Mucosa of descending colon (tissue), 3 donors: ENCODE data around the gene FGF22. TPM values are rescaled to one million over a fixed set of nuclear protein-coding genes. Genes with fewer than 3 reads are reported as not detected.

Experiments
- ATAC-seq: fragments of 200-7000 bp; cut with Tn5 transposase; one replicate; pipeline ENCODE4 v1.9.1; 2020; ENCODE audit warnings: mild to moderate bottlenecking, moderate library complexity
- DNase-seq, 3 donors: peaks; one replicate each; pipeline ENCODE4 v3.0.0-alpha.2; 2020
- H3K36me3 ChIP-seq: fragments of 200-600 bp; one replicate; pipeline ENCODE4 v1.8.0; 2021; ENCODE audit warnings: low read depth, mild to moderate bottlenecking
- H3K4me1 ChIP-seq: fragments of 200-600 bp; one replicate; pipeline ENCODE4 v1.8.0; 2021; ENCODE audit warnings: low read depth, mild to moderate bottlenecking
- H3K4me3 ChIP-seq: fragments of 200-600 bp; one replicate; pipeline ENCODE4 v1.8.0; 2021; ENCODE audit warnings: mild to moderate bottlenecking
- H3K9me3 ChIP-seq: fragments of 200-600 bp; one replicate; pipeline ENCODE4 v1.8.0; 2021; ENCODE audit warnings: mild to moderate bottlenecking
- CTCF ChIP-seq: fragments of 200-600 bp; IDR thresholded peaks from one replicate; pipeline ENCODE4 v1.8.0; 2022; ENCODE audit warnings: antibody characterized with exemption, mild to moderate bottlenecking
- intact Hi-C, 2 donors: fragments of 100-400 bp; cut with DNase I in 1 of 2; cut with micrococcal nuclease in 1 of 2; formaldehyde crosslinking; loops; one replicate each; pipeline versions ENCODE4 v1.11.0 to v1.11.1; 2022; cut with DNase I, micrococcal nuclease
- total RNA-seq, 3 donors: library from RNA; stranded (reverse); fragmentation: NEBNext Ultra II Directional in 2 of 3; extraction: Animal tissue kit (Norgen Biotek cat#: 25700) in 2 of 3; gene quantifications; one replicate each; pipeline versions ENCODE4 v1.2.1 to v1.2.4, GENCODE V29; 2021 to 2023
- donor health status: DM: no; HTN: no; CAD: no; lungs with moderate emphysema.
- donor health status: DM: no; HTN: no; CAD: no.
- donor health status: DM: no; HTN: yes; CAD: no.

The FGF22 gene
- total RNA-seq, 3 donors from 2014 or later = 0.23 to 0.82 TPM; not detected in 1

GRCh38 chr19:676339-677105 lies 36.8 kb downstream of the FGF22 start, which contains the start of gene FSTL3:
Gene FSTL3 (plus strand): TSS chr19:676392. CDS start chr19:676424, 32 bp downstream.
- TF ChIP-seq CTCF = no peak
- intact Hi-C loops = no loop called here
- Histone ChIP-seq H3K4me3 (no peak within 1 kb of the TSS), H3K9me3 (no peaks in the 10 kb centered on the region), H3K4me1 (peaks cover 12% of the 10 kb centered on the region), H3K36me3 (no peaks in the 10 kb centered on the region)
- ATAC-seq (no peak), DNase-seq (peak in 1 of 3 donors; percentile 57)

- ATAC-seq = no peak
- intact Hi-C loops = no loop called here
- H3K4me1 ChIP-seq = peaks cover 12% of the 10 kb centered on the region
Measured at GRCh38 chr19:677201-677600, 37.5 kb downstream of the FGF22 start.

DNA sequence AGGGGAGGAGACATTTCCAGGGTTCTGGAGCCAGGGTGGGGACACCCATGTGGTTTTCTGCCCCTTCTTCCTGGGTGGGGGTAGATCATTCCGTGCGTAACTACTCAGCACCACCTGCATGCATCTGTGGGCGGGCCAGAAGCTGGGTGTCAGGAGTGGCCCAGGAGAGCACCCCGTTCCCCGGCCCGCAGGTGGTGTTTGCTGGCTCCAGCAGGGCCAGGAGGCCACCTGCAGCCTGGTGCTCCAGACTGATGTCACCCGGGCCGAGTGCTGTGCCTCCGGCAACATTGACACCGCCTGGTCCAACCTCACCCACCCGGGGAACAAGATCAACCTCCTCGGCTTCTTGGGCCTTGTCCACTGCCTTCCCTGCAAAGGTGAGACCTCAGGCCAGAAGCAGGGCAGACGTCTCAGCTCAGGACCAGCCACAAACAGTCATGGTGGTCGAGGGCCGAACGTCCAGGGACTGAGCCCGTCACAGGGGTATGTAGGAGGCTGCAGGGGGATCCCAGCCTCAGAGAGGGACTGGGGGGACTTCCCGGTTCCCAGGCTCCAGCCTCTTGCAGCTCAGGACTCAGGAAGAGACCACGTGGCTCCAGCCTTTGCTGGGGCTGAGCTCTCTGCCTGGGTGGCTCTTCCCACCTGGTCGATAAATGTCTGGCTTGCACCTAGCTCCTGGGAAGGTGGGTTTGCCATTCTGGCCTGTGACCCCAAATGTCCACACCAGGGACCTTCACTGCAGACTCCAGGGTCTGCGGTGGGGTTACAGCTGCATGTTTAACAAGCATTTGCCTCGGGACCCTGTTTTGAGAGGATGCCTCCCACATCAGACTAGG lies 38.1 kb downstream of the FGF22 start:
- H3K36me3 ChIP-seq = no peaks in the 10 kb centered on the region
- no peak for TF ChIP-seq CTCF
- H3K4me1 ChIP-seq = peaks cover 12% of the 10 kb centered on the region
- no peaks in the 10 kb centered on the region for H3K9me3 ChIP-seq
- DNase-seq (peak in 1 of 3 donors; percentile 59), ATAC-seq (no peak)
- intact Hi-C loops = no loop called here
- H3K4me3 ChIP-seq = no peak overlapping the region

More at GRCh38 chr19:677201-677600, 37.5 kb downstream of the FGF22 start:
- H3K36me3 ChIP-seq = no peaks in the 10 kb centered on the region
- H3K9me3 ChIP-seq = no peaks in the 10 kb centered on the region
- no peak overlapping the region for H3K4me3 ChIP-seq
- DNase-seq = peak; percentile 42 to 74 (median 57)
- TF ChIP-seq CTCF = no peak

DNA sequence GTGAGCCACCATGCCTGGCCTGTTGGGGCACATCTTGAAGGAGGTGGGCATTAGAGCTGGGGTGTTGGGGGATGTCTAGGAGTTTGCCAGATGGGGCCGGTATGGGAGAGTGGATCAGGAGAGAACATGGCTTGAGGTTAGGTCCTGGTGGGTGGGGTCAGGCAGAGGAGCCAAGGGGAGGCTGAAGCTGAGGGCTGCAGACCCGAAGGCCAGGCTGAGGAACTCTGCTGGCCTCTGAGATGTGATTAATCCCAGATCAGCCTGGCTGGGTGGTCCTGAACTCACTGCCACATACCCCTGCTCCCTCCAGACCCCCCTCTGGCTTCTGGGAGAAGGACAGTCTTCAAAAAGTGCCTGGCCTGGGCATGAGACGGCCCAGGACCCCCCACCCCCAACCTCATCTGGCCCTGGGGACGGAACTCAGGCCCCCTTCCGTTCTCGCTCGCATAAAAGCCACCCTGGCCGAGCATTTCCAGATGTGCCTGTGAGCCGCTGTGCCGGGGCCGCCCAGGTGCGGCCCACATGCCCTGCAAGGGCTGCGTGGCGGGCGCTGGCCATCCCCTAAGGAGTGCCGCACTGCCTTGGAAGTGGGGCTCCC lies 39.2 kb downstream of the FGF22 start:
- ATAC-seq (no peak), DNase-seq (no peak)
- Histone ChIP-seq H3K36me3 (no peaks in the 10 kb centered on the region), H3K4me1 (peaks cover 12% of the 10 kb centered on the region), H3K9me3 (no peaks in the 10 kb centered on the region), H3K4me3 (no peak overlapping the region)
- intact Hi-C loops = no loop called here
- no peak for TF ChIP-seq CTCF

DNA sequence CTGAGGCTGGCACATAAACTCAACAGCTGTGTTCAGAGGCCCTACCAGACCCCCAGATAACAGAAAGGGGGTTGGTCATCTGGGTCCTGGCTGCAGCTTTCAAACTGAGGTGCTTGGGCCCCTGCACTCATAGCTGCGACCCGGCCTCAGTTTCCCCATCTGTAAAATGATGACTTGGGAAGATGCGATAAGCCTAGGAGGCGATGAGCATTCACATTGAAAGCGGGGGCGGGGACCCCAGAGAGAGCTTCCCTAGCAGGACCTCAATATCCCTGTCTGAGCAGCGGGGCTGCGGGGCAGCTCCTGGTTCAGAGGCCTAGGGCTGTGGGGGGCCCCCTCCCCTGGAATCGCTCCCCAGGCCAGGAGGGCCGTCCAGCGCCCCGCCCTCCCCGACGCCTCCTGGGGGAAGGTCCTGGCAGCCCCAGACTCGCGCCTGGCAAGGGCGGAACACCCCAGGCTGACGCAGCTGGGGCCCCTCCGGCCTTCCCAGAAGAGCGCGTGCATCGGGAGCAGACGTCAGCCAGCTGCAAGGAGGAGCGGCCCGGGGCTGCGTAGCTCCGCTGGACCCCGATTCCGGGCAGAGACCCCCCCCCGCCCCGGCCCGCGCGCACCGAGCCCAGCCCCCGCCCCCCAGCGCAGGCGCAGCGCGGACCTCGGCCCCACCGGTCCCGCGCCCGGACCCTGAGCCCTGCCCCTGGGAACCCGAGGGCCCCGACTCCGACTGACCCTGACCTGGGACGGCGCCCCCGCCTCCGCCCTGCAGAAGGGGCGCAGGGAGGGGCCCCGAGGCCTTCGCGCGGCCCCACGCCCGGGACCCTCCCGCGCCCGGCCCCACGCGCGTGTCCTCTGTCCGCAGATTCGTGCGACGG lies 40.0 kb downstream of the FGF22 start:
- ATAC-seq = peak; percentile 3
- Histone ChIP-seq H3K4me1 (peaks cover 12% of the 10 kb centered on the region), H3K4me3 (peak overlapping the region; percentile 54), H3K36me3 (no peaks in the 10 kb centered on the region), H3K9me3 (no peaks in the 10 kb centered on the region)
- intact Hi-C loops = no loop called here
- peak; percentile 46 to 83 (median 73) for DNase-seq
- no peak for TF ChIP-seq CTCF
